WTC11 (cell line): ENCODE data around the gene MTHFD2. TPM values are rescaled to one million over a fixed set of nuclear protein-coding genes. Genes with fewer than 3 reads are reported as not detected.

Experiments used
- ATAC-seq: fragments of 200-7000 bp; cut with Tn5 transposase; 2 replicates; pipeline ENCODE4 v1.10.0; 2021; ENCODE audit warnings: mild to moderate bottlenecking, moderate library complexity
- CTCF ChIA-PET: fragments of 300-600 bp; sonication (Branson Sonifier 250); formaldehyde crosslinking; loops from one replicate; lab custom pipeline; 2021; ENCODE audit warnings: antibody characterized with exemption; lab: Charles Lee
- POLR2A ChIA-PET: fragments of 350-600 bp; sonication (Branson Sonifier 250); formaldehyde crosslinking; loops from one replicate; lab custom pipeline; 2021; ENCODE audit warnings: antibody characterized with exemption; lab: Charles Lee
- DNase-seq: peaks from one replicate; pipeline ENCODE4 v3.0.0; 2021; ENCODE audit warnings: low spot score
- H3K27ac Mint-ChIP-seq: 2 replicates; pipeline ENCODE4 v1.8.0; 2021; ENCODE audit warnings: mixed read lengths
- H3K27me3 Mint-ChIP-seq: 2 replicates; pipeline ENCODE4 v1.8.0; 2021; ENCODE audit warnings: low read depth, mild to moderate bottlenecking, moderate library complexity, mixed read lengths
- H3K36me3 Mint-ChIP-seq: 2 replicates; pipeline ENCODE4 v1.8.0; 2021; ENCODE audit warnings: mixed read lengths
- H3K4me1 Mint-ChIP-seq: 2 replicates; pipeline ENCODE4 v1.8.0; 2022; ENCODE audit warnings: mixed read lengths
- H3K4me3 Mint-ChIP-seq: 2 replicates; pipeline ENCODE4 v1.8.0; 2021; ENCODE audit warnings: mild to moderate bottlenecking, moderate library complexity, mixed read lengths
- H3K9me3 Mint-ChIP-seq: 2 replicates; pipeline ENCODE4 v1.8.0; 2021; ENCODE audit warnings: mixed read lengths
- ATF3 ChIP-seq: sonication (generic); formaldehyde crosslinking; conservative IDR thresholded peaks from 2 replicates; pipeline ENCODE4 v1.8.1; 2022; ENCODE audit warnings: mild to moderate bottlenecking, missing genetic modification reagents
- CTCF ChIP-seq: fragments of 200-600 bp; IDR thresholded peaks from 2 replicates; pipeline ENCODE4 v1.8.0; 2022; ENCODE audit warnings: antibody characterized with exemption
- ELF4 ChIP-seq: sonication (generic); formaldehyde crosslinking; IDR thresholded peaks from 2 replicates; pipeline ENCODE4 v1.8.1; 2022; ENCODE audit warnings: low read depth, mild to moderate bottlenecking, moderate library complexity, missing genetic modification reagents
- ERG ChIP-seq: fragments of 250-450 bp; sonication (Bioruptor Pico); IDR thresholded peaks from 2 replicates; pipeline ENCODE4 v1.8.0; 2021; ENCODE audit warnings: mild to moderate bottlenecking
- GABPB1 ChIP-seq: sonication (generic); formaldehyde crosslinking; IDR thresholded peaks from 2 replicates; pipeline ENCODE4 v1.8.1; 2023; ENCODE audit warnings: mild to moderate bottlenecking, missing genetic modification reagents
- IRF1 ChIP-seq: sonication (generic); formaldehyde crosslinking; IDR thresholded peaks from 2 replicates; pipeline ENCODE4 v1.8.0; 2023; ENCODE audit warnings: missing genetic modification reagents
- NR1H2 ChIP-seq: sonication (generic); formaldehyde crosslinking; IDR thresholded peaks from 2 replicates; pipeline ENCODE4 v1.9.0; 2021; ENCODE audit warnings: mild to moderate bottlenecking, moderate library complexity, missing genetic modification reagents
- NR3C1 ChIP-seq: sonication (generic); formaldehyde crosslinking; conservative IDR thresholded peaks from 2 replicates; pipeline ENCODE4 v1.8.1; 2023; ENCODE audit warnings: low read depth, mild to moderate bottlenecking, missing genetic modification reagents
- PREB ChIP-seq: sonication (generic); formaldehyde crosslinking; IDR thresholded peaks from 2 replicates; pipeline ENCODE4 v1.8.1; 2022; ENCODE audit warnings: mild to moderate bottlenecking, missing genetic modification reagents, moderate library complexity, borderline replicate concordance
- PRRX2 ChIP-seq: fragments of 250-450 bp; sonication (Bioruptor Pico); IDR thresholded peaks from 2 replicates; pipeline ENCODE4 v1.8.0; 2021; ENCODE audit warnings: mild to moderate bottlenecking
- RELA ChIP-seq: sonication (generic); formaldehyde crosslinking; IDR thresholded peaks from 2 replicates; pipeline ENCODE4 v1.8.1; 2022; ENCODE audit warnings: missing genetic modification reagents, mild to moderate bottlenecking, borderline replicate concordance
- USF2 ChIP-seq: sonication (generic); formaldehyde crosslinking; IDR thresholded peaks from 2 replicates; pipeline ENCODE4 v1.8.1; 2023; ENCODE audit warnings: mild to moderate bottlenecking, missing genetic modification reagents, moderate library complexity
- ZNF232 ChIP-seq: sonication (generic); formaldehyde crosslinking; IDR thresholded peaks from 2 replicates; pipeline ENCODE4 v1.8.0; 2022; ENCODE audit warnings: mild to moderate bottlenecking, missing genetic modification reagents
- ZNF281 ChIP-seq: sonication (generic); formaldehyde crosslinking; IDR thresholded peaks from 2 replicates; pipeline ENCODE4 v1.8.0; 2023; ENCODE audit warnings: mild to moderate bottlenecking, missing genetic modification reagents
- ZNF416 ChIP-seq: fragments of 250-450 bp; sonication (Bioruptor Pico); IDR thresholded peaks from 2 replicates; pipeline ENCODE4 v1.9.0; 2021; ENCODE audit warnings: mild to moderate bottlenecking, inconsistent platforms
- ZNF532 ChIP-seq: fragments of 250-450 bp; sonication (Bioruptor Pico); IDR thresholded peaks from 2 replicates; pipeline ENCODE4 v1.9.0; 2021; ENCODE audit warnings: mild to moderate bottlenecking, borderline replicate concordance
- ZNF671 ChIP-seq: fragments of 250-450 bp; sonication (Bioruptor Pico); IDR thresholded peaks from 2 replicates; pipeline ENCODE4 v1.8.0; 2021; ENCODE audit warnings: mild to moderate bottlenecking
- ZSCAN18 ChIP-seq: fragments of 250-450 bp; sonication (Bioruptor Pico); IDR thresholded peaks from 2 replicates; pipeline ENCODE4 v2.1.2; 2022; ENCODE audit warnings: mild to moderate bottlenecking, moderate library complexity
- total RNA-seq: library from RNA; stranded (reverse); gene quantifications from 3 replicates; pipeline ENCODE4 v1.2.3, GENCODE V29; 2021

MTHFD2 gene
- total RNA-seq, 1 experiment from 2014 or later, result 251 TPM

- POLR2A ChIA-PET, result interaction anchor here (1.2 to 4.5 kb wide), 3 partner anchors 9 to 18 kb away, joined by 3 to 41 read pairs (median 3); partner anchors contain the start of gene MOB1A
- peaks cover 10% of the 10 kb centered on the region for H3K27me3 Mint-ChIP-seq
These were observed 1.4 kb upstream of the MTHFD2 start for GRCh38 chr2:74197049-74197448.

More at GRCh38 chr2:74197049-74197448, 1.4 kb upstream of the MTHFD2 start:
- TF ChIP-seq PREB (no peak), ZNF281 (CRISPR knock-in tag) (no peak), ZSCAN18 (CRISPR knock-in tag) (no peak), ELF4 (CRISPR knock-in tag) (no peak), NR1H2 (CRISPR knock-in tag) (no peak), RELA (CRISPR knock-in tag) (no peak), NR3C1 (no peak), USF2 (CRISPR knock-in tag) (no peak), ZNF671 (CRISPR knock-in tag) (no peak), ATF3 (CRISPR knock-in tag) (no peak), ZNF416 (CRISPR knock-in tag) (no peak), ERG (CRISPR knock-in tag) (no peak), GABPB1 (CRISPR knock-in tag) (no peak), CTCF (no peak), PRRX2 (CRISPR knock-in tag) (no peak), IRF1 (no peak), ZNF532 (CRISPR knock-in tag) (no peak), ZNF232 (no peak)
- DNase-seq (no peak), ATAC-seq (no peak)
- CTCF ChIA-PET, result no interaction called here
- Mint-ChIP-seq H3K4me1 (peaks cover 35% of the 10 kb centered on the region), H3K36me3 (peaks cover 13% of the 10 kb centered on the region), H3K9me3 (peaks cover 3% of the 10 kb centered on the region; the same call in 1 of the 2 replicates), H3K27ac (peak overlapping the region; percentile 50), H3K4me3 (no peak overlapping the region)
